WTC11 (cell line): ENCODE results near the gene SNX19. TPM values are rescaled to one million over a fixed set of nuclear protein-coding genes. Genes with fewer than 3 reads are reported as not detected.

ENCODE experiments used
- ATAC-seq: fragments of 200-7000 bp; cut with Tn5 transposase; 2 replicates; pipeline ENCODE4 v1.10.0; 2021; ENCODE audit warnings: mild to moderate bottlenecking, moderate library complexity
- CTCF ChIA-PET: fragments of 300-600 bp; sonication (Branson Sonifier 250); formaldehyde crosslinking; loops from one replicate; lab custom pipeline; 2021; ENCODE audit warnings: antibody characterized with exemption; lab: Charles Lee
- POLR2A ChIA-PET: fragments of 350-600 bp; sonication (Branson Sonifier 250); formaldehyde crosslinking; loops from one replicate; lab custom pipeline; 2021; ENCODE audit warnings: antibody characterized with exemption; lab: Charles Lee
- DNase-seq: peaks from one replicate; pipeline ENCODE4 v3.0.0; 2021; ENCODE audit warnings: low spot score
- H3K27ac Mint-ChIP-seq: 2 replicates; pipeline ENCODE4 v1.8.0; 2021; ENCODE audit warnings: mixed read lengths
- H3K27me3 Mint-ChIP-seq: 2 replicates; pipeline ENCODE4 v1.8.0; 2021; ENCODE audit warnings: low read depth, mild to moderate bottlenecking, moderate library complexity, mixed read lengths
- H3K36me3 Mint-ChIP-seq: 2 replicates; pipeline ENCODE4 v1.8.0; 2021; ENCODE audit warnings: mixed read lengths
- H3K4me1 Mint-ChIP-seq: 2 replicates; pipeline ENCODE4 v1.8.0; 2022; ENCODE audit warnings: mixed read lengths
- H3K4me3 Mint-ChIP-seq: 2 replicates; pipeline ENCODE4 v1.8.0; 2021; ENCODE audit warnings: mild to moderate bottlenecking, moderate library complexity, mixed read lengths
- H3K9me3 Mint-ChIP-seq: 2 replicates; pipeline ENCODE4 v1.8.0; 2021; ENCODE audit warnings: mixed read lengths
- ATF6 ChIP-seq: sonication (generic); formaldehyde crosslinking; IDR thresholded peaks from 2 replicates; pipeline ENCODE4 v1.8.1; 2023; ENCODE audit warnings: mild to moderate bottlenecking, missing genetic modification reagents
- E2F4 ChIP-seq: sonication (generic); formaldehyde crosslinking; IDR thresholded peaks from 2 replicates; pipeline ENCODE4 v1.8.1; 2022; ENCODE audit warnings: low read depth, mild to moderate bottlenecking, moderate library complexity, missing genetic modification reagents, borderline replicate concordance
- JAZF1 ChIP-seq: fragments of 250-450 bp; sonication (Bioruptor Pico); IDR thresholded peaks from 2 replicates; pipeline ENCODE4 v1.9.0; 2021; ENCODE audit warnings: moderate library complexity, mild to moderate bottlenecking, inconsistent platforms
- JUN ChIP-seq: sonication (generic); formaldehyde crosslinking; IDR thresholded peaks from 2 replicates; pipeline ENCODE4 v1.8.0; 2023; ENCODE audit warnings: mild to moderate bottlenecking, missing genetic modification reagents
- MYBL2 ChIP-seq: sonication (generic); formaldehyde crosslinking; IDR thresholded peaks from 2 replicates; pipeline ENCODE4 v1.8.1; 2023; ENCODE audit warnings: mild to moderate bottlenecking, moderate library complexity, missing genetic modification reagents
- NFE2L1 ChIP-seq: sonication (generic); formaldehyde crosslinking; IDR thresholded peaks from 2 replicates; pipeline ENCODE4 v1.8.1; 2023; ENCODE audit warnings: missing genetic modification reagents
- NFYB ChIP-seq: sonication (generic); formaldehyde crosslinking; conservative IDR thresholded peaks from 2 replicates; pipeline ENCODE4 v1.8.0; 2022; ENCODE audit warnings: low read depth, missing genetic modification reagents
- NR3C1 ChIP-seq: sonication (generic); formaldehyde crosslinking; conservative IDR thresholded peaks from 2 replicates; pipeline ENCODE4 v1.8.1; 2023; ENCODE audit warnings: low read depth, mild to moderate bottlenecking, missing genetic modification reagents
- RORB ChIP-seq: fragments of 250-450 bp; sonication (Bioruptor Pico); IDR thresholded peaks from 2 replicates; pipeline ENCODE4 v1.9.0; 2021; ENCODE audit warnings: mild to moderate bottlenecking
- SMAD3 ChIP-seq: sonication (generic); formaldehyde crosslinking; IDR thresholded peaks from 2 replicates; pipeline ENCODE4 v1.8.0; 2022; ENCODE audit warnings: missing genetic modification reagents, mild to moderate bottlenecking, borderline replicate concordance
- SP1 ChIP-seq: sonication (generic); formaldehyde crosslinking; conservative IDR thresholded peaks from 2 replicates; pipeline ENCODE4 v1.8.1; 2022; ENCODE audit warnings: missing genetic modification reagents
- TEAD4 ChIP-seq: sonication (generic); formaldehyde crosslinking; IDR thresholded peaks from 2 replicates; pipeline ENCODE4 v1.8.0; 2022; ENCODE audit warnings: mild to moderate bottlenecking, missing genetic modification reagents
- ZBTB21 ChIP-seq: sonication (generic); formaldehyde crosslinking; IDR thresholded peaks from 2 replicates; pipeline ENCODE4 v1.8.1; 2023; ENCODE audit warnings: mild to moderate bottlenecking, missing genetic modification reagents, borderline replicate concordance
- ZNF138 ChIP-seq: sonication (generic); formaldehyde crosslinking; conservative IDR thresholded peaks from 2 replicates; pipeline ENCODE4 v1.8.1; 2022; ENCODE audit warnings: mild to moderate bottlenecking, moderate library complexity, missing genetic modification reagents
- ZNF396 ChIP-seq: fragments of 250-450 bp; sonication (Bioruptor Pico); IDR thresholded peaks from 2 replicates; pipeline ENCODE4 v1.8.0; 2021; ENCODE audit warnings: mild to moderate bottlenecking, moderate library complexity, borderline replicate concordance
- ZNF423 ChIP-seq: fragments of 250-450 bp; sonication (Bioruptor Pico); IDR thresholded peaks from 2 replicates; pipeline ENCODE4 v2.1.2; 2022; ENCODE audit warnings: mild to moderate bottlenecking, moderate library complexity
- total RNA-seq: library from RNA; stranded (reverse); gene quantifications from 3 replicates; pipeline ENCODE4 v1.2.3, GENCODE V29; 2021
- TF ChIP-seq, protein P1 (sequence below): sonication (generic); formaldehyde crosslinking; IDR thresholded peaks from 2 replicates; pipeline ENCODE4 v1.8.0; 2022; ENCODE audit warnings: mild to moderate bottlenecking, missing genetic modification reagents
- TF ChIP-seq, protein P2 (sequence below): sonication (generic); formaldehyde crosslinking; IDR thresholded peaks from 2 replicates; pipeline ENCODE4 v1.8.1; 2023; ENCODE audit warnings: mild to moderate bottlenecking, missing genetic modification reagents, moderate library complexity

The SNX19 gene
- total RNA-seq, 1 experiment from 2014 or later = 25.2 TPM

- TF ChIP-seq ATF6 (CRISPR knock-in tag) (no peak), ZNF396 (CRISPR knock-in tag) (no peak), NFE2L1 (no peak), ZNF138 (CRISPR knock-in tag) (no peak), SMAD3 (CRISPR knock-in tag) (no peak), SP1 (CRISPR knock-in tag) (no peak), RORB (CRISPR knock-in tag) (no peak), JUN (CRISPR knock-in tag) (no peak)
- TF ChIP-seq, protein P1, sequence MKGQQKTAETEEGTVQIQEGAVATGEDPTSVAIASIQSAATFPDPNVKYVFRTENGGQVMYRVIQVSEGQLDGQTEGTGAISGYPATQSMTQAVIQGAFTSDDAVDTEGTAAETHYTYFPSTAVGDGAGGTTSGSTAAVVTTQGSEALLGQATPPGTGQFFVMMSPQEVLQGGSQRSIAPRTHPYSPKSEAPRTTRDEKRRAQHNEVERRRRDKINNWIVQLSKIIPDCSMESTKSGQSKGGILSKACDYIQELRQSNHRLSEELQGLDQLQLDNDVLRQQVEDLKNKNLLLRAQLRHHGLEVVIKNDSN (CRISPR knock-in tag) = no peak
Observed at GRCh38 chr11:130904380-130904779, 11.9 kb downstream of the SNX19 start (continued).

- POLR2A ChIA-PET = no interaction called here
- no peak for DNase-seq
- H3K9me3 Mint-ChIP-seq = no peaks in the 10 kb centered on the region
- H3K36me3 Mint-ChIP-seq = peaks cover 80% of the 10 kb centered on the region
- ATAC-seq = no peak
- H3K27ac Mint-ChIP-seq = no peak overlapping the region
- no peaks in the 10 kb centered on the region for H3K27me3 Mint-ChIP-seq
- H3K4me3 Mint-ChIP-seq = no peak overlapping the region
- H3K4me1 Mint-ChIP-seq = no peaks in the 10 kb centered on the region
- no peak for TF ChIP-seq E2F4 (CRISPR knock-in tag)
- no peak for TF ChIP-seq JAZF1 (CRISPR knock-in tag)
- no peak for TF ChIP-seq NR3C1 (CRISPR knock-in tag)
- no peak for TF ChIP-seq ZBTB21 (CRISPR knock-in tag)
- TF ChIP-seq MYBL2 (CRISPR knock-in tag) = no peak
- TF ChIP-seq, protein P2, sequence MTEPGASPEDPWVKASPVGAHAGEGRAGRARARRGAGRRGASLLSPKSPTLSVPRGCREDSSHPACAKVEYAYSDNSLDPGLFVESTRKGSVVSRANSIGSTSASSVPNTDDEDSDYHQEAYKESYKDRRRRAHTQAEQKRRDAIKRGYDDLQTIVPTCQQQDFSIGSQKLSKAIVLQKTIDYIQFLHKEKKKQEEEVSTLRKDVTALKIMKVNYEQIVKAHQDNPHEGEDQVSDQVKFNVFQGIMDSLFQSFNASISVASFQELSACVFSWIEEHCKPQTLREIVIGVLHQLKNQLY (CRISPR knock-in tag) = no peak
- no peak for TF ChIP-seq SP1 (CRISPR knock-in tag)
- TF ChIP-seq NFYB = no peak
- TF ChIP-seq TEAD4 (CRISPR knock-in tag) = no peak
- CTCF ChIA-PET = interaction anchor here (0.6 to 1.6 kb wide), 2 partner anchors 14 to 522 kb away, joined by 3 to 6 read pairs; partner anchors contain the start of gene SNX19
Observed at GRCh38 chr11:130902380-130902779, 13.9 kb downstream of the SNX19 start.

DNA sequence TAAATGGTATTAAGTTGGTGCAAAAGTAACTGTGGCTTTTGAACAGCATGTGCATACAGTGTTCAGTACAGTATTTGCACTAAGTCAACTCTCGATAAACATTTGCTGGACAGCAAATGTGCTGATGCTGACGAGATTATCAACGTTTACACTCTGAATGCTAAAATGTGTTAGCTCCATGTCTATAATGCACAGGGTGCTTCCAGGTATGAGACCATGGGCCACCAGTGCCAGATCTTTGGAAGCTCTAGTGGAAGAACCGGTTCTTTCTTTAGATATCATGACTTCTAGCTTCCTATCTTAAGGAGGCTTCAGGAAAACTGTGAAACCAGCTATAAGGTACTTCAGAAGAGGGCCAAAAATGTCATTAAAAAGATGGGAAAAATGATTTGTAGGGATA is 17.2 kb downstream of the SNX19 start:
- H3K4me3 Mint-ChIP-seq = no peak overlapping the region
- no peaks in the 10 kb centered on the region for H3K9me3 Mint-ChIP-seq
- no peak for ATAC-seq
- DNase-seq = no peak
- ChIA-PET CTCF (interaction anchor here (1.7 to 2.7 kb wide), 2 partner anchors 17 to 468 kb away, joined by 7 to 9 read pairs; partner anchors contain the start of gene SNX19), POLR2A (no interaction called here)
- H3K4me1 Mint-ChIP-seq = peaks cover 3% of the 10 kb centered on the region
- no peaks in the 10 kb centered on the region for H3K27me3 Mint-ChIP-seq
- H3K36me3 Mint-ChIP-seq = peaks cover 62% of the 10 kb centered on the region
- no peak overlapping the region for H3K27ac Mint-ChIP-seq
- no peak for TF ChIP-seq ZNF423
- TF ChIP-seq, all 79 proteins: peak for 0
